SH-SY5Y (cell line): Measurements from ENCODE around the gene CLASP1.

Experiments used
- GATA2 ChIP-seq: IDR thresholded peaks from 2 replicates; pipeline ENCODE4 v1.6.1; 2011; ENCODE audit warnings: mild to moderate bottlenecking, low read depth, low read length
- GATA3 ChIP-seq: IDR thresholded peaks from 2 replicates; pipeline ENCODE4 v1.6.1; 2011; ENCODE audit warnings: low read depth, mild to moderate bottlenecking, low read length, moderate library complexity

DNA sequence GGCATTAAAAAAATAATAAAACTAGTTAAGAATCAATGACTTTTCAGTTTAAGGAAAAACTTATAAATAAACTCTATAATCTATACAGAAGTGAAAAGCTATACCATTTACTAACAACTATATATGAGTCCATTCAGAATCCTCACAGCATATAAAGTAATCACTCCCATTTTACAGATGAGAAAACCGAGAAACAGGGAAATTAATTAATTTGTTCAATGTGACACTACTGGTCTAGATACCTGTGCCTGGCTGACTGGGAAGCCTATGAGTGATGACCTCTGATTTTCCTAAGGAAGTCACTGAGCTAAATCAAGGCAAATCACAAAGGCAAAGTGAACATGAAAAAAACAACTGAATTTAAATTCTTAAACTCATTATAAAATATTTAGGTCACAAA lies 218.0 kb downstream of the CLASP1 start:
- TF ChIP-seq GATA2, result no peak
- TF ChIP-seq GATA3, result no peak
